SW 1271 (cell line): Measurements from ENCODE around the gene FKBP4.
A peak's percentile ranks its signal among the peaks of the same experiment; 100 is the strongest.

Experiments used
- DNase-seq, 2 experiments: peaks; one replicate each; lab custom pipeline; 2025; lab: John Stamatoyannopoulos, UW

FKBP4 gene

GRCh38 chr12:2813214-2814185 is 18.7 kb downstream of the FKBP4 start:
- peak; percentile 46 to 76 for DNase-seq

- DNase-seq: no peak
Observed at GRCh38 chr12:2819810-2820209, 25.0 kb downstream of the FKBP4 start.

- DNase-seq: no peak
Observed at GRCh38 chr12:2820432-2820831, 25.7 kb downstream of the FKBP4 start.

GRCh38 chr12:2823483-2823882 is 28.7 kb downstream of the FKBP4 start:
- no peak for DNase-seq

GRCh38 chr12:2824541-2824940 is 29.8 kb downstream of the FKBP4 start:
- DNase-seq: no peak

GRCh38 chr12:2825132-2825531 is 30.4 kb downstream of the FKBP4 start:
- DNase-seq: no peak

GRCh38 chr12:2826036-2826435 is 31.3 kb downstream of the FKBP4 start:
- no peak for DNase-seq

GRCh38 chr12:2826721-2827515 is 32.1 kb downstream of the FKBP4 start:
- no peak for DNase-seq

GRCh38 chr12:2829275-2829674 is 34.5 kb downstream of the FKBP4 start:
- no peak for DNase-seq

- no peak for DNase-seq
Observed at GRCh38 chr12:2832550-2833127, 37.9 kb downstream of the FKBP4 start.

GRCh38 chr12:2833327-2833726 is 38.6 kb downstream of the FKBP4 start:
- DNase-seq: no peak

GRCh38 chr12:2833810-2834209 is 39.0 kb downstream of the FKBP4 start:
- DNase-seq: no peak

- DNase-seq: no peak
Observed at GRCh38 chr12:2834581-2835491, 40.1 kb downstream of the FKBP4 start, which contains the start of gene NRIP2. NRIP2 (minus strand) TSS chr12:2835035; CDS start chr12:2834983, 52 bp downstream.

GRCh38 chr12:2835691-2836403 is 41.1 kb downstream of the FKBP4 start:
- no peak for DNase-seq

GRCh38 chr12:2836574-2836973 is 41.8 kb downstream of the FKBP4 start:
- DNase-seq: no peak

- no peak for DNase-seq
Observed at GRCh38 chr12:2841056-2841650, 46.4 kb downstream of the FKBP4 start.

- no peak for DNase-seq
Observed at GRCh38 chr12:2842948-2843347, 48.2 kb downstream of the FKBP4 start.

GRCh38 chr12:2844786-2845185 is 50.0 kb downstream of the FKBP4 start:
- DNase-seq: no peak

- DNase-seq: no peak
Observed at GRCh38 chr12:2845280-2845679, 50.5 kb downstream of the FKBP4 start.

GRCh38 chr12:2851931-2852330 is 57.2 kb downstream of the FKBP4 start:
- DNase-seq: no peak
